Amniotic epithelial cell (primary cell): ENCODE results near the gene ZNF850.
A peak's percentile ranks its signal among the peaks of the same experiment; 100 is the strongest.

Experiments
- DNase-seq: peaks from one replicate; pipeline ENCODE4 v3.0.0-alpha.2; 2010; ENCODE audit warnings: low read depth

ZNF850 gene

GRCh38 chr19:36688058-36688457 is 84.5 kb downstream of the ZNF850 start:
- no peak for DNase-seq

GRCh38 chr19:36687214-36688056 is 85.2 kb downstream of the ZNF850 start, which contains the start of gene ZNF567:
TSS of gene ZNF567 (plus strand) at chr19:36687612. CDS start at chr19:36694868, 7,256 bp downstream.
- peak; percentile 91 for DNase-seq

- peak; percentile 9 for DNase-seq
These were observed 86.0 kb downstream of the ZNF850 start for GRCh38 chr19:36686365-36687213.

- no peak for DNase-seq
These were observed 86.8 kb downstream of the ZNF850 start for GRCh38 chr19:36685835-36686234.

GRCh38 chr19:36679455-36679854 is 93.2 kb downstream of the ZNF850 start:
- no peak for DNase-seq

- no peak for DNase-seq
These were observed 98.4 kb downstream of the ZNF850 start for GRCh38 chr19:36674201-36674600.

- DNase-seq, result no peak
These were observed 100.2 kb downstream of the ZNF850 start for GRCh38 chr19:36672368-36672767.

- DNase-seq, result no peak
These were observed 104.0 kb downstream of the ZNF850 start for GRCh38 chr19:36668646-36669045.

GRCh38 chr19:36665832-36666231 is 106.8 kb downstream of the ZNF850 start:
- DNase-seq, result no peak
